Fibroblast of skin of back (primary cell): Measurements from ENCODE around the gene KANSL1.

Experiments
- DNase-seq: peaks from one replicate; pipeline ENCODE4 v3.0.0-alpha.2; 2013

KANSL1 gene

DNA sequence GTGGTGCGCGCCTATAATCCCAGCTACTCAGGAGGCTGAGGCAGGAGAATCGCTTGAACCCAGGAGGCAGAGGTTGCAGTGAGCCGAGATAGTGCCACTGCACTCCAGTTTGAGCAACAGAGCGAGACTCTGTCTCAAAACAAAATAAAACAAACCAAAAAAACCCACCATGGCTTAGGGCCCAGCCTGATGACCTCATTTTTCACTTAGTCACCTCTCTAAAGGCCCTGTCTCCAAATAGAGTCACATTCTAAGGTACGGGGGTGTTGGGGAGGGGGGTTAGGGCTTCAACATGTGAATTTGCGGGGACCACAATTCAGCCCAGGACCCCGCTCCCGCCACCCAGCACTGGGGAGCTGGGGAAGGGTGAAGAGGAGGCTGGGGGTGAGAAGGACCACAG lies 195.6 kb downstream of the KANSL1 start:
- DNase-seq = peak; percentile 54

DNA sequence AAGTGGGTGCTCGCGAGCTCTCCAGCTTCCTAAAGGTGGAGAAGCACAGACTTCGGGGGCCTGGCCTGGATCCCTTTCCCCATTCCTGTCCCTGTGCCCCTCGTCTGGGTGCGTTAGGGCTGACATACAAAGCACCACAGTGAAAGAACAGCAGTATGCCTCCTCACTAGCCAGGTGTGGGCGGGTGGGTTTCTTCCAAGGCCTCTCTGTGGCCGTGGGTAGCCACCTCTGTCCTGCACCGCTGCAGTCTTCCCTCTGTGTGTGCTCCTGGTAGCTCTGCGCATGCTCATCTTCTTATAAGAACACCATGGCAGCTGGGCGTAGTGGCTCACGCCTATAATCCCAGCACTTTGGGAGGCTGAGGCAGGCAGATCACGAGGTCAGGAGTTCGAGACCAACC lies 196.1 kb downstream of the KANSL1 start:
- DNase-seq = no peak

DNA sequence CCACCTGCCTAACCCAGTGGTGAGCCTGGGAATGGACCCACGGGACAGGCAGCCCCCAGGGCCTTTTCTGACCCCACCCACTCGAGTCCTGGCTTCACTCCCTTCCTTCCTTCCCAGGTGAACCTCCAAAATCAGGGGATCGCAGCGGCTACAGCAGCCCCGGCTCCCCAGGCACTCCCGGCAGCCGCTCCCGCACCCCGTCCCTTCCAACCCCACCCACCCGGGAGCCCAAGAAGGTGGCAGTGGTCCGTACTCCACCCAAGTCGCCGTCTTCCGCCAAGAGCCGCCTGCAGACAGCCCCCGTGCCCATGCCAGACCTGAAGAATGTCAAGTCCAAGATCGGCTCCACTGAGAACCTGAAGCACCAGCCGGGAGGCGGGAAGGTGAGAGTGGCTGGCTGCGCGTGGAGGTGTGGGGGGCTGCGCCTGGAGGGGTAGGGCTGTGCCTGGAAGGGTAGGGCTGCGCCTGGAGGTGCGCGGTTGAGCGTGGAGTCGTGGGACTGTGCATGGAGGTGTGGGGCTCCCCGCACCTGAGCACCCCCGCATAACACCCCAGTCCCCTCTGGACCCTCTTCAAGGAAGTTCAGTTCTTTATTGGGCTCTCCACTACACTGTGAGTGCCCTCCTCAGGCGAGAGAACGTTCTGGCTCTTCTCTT lies 196.8 kb downstream of the KANSL1 start:
- no peak for DNase-seq

DNA sequence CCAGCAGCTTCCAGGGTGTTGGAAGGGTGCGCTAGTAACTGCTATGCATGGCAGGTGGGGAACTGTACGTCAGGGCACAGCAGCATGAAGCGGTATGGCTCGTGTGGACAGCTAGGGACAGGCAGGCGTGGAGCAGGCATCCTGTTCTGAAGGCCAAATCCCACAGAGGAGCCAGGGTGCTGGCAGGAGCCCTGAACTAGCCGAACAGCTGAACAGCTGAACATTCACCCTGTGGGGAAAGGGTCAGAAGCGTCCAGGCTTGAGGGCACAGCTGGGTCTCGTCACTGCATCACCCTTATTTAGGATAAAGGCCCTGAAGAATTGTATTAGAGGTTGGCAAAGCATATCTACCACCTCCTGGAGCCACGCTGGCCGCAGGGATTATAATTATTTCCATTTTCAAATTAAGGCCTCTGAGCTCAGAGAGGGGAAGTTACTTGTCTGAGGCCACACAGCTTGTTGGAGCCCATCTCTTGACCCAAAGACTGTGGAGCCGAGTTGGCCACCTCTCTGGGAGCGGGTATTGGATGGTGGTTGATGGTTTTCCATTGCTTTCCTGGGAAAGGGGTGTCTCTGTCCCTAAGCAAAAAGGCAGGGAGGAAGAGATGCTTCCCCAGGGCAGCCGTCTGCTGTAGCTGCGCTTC lies 197.5 kb downstream of the KANSL1 start:
- DNase-seq = no peak

GRCh38 chr17:45994987-45995386 lies 198.2 kb downstream of the KANSL1 start:
- DNase-seq = no peak

- no peak for DNase-seq
These were observed 199.1 kb downstream of the KANSL1 start for GRCh38 chr17:45993962-45994627.

- DNase-seq = no peak
These were observed 200.3 kb downstream of the KANSL1 start for GRCh38 chr17:45992904-45993303.

DNA sequence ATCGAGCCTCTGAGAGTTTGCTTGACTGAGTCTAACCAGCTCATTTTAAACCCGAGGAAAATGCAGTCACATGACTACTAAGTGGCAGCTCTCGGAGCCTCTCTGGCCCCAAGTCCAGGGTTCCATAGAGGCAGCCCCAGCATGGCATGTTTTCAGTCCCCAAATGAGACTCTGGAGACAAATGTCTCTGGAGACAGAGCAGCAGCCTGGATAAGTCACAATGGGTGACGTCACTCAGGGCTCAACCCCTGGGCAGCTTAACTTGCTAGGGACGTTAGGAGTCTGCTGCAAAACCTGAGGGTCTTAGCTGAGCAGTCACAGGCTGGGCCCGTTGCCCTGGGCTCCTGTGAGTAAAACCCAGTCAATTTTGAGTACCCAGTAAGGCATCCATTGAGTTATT lies 201.1 kb downstream of the KANSL1 start:
- no peak for DNase-seq

GRCh38 chr17:45991341-45991740 lies 201.9 kb downstream of the KANSL1 start:
- DNase-seq = no peak

DNA sequence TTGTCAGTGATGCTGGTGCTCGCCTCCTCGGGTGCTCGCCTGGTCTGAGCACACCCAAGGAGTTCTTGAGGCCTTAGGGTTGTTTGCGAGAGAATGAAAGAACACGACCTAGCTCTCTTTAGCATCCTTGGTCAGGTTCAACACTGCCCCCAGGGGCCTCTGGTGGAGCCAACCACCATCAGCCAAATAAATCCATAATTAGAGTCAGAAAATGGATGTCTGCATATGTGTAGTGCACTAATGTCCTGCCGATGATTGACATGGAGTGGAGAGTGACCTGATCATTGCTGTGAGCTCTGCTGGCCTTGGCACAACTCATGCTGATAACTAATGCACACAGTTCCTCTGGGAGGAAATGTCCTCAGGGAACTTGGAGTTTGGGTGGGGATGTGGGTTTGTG lies 202.3 kb downstream of the KANSL1 start:
- no peak for DNase-seq

GRCh38 chr17:45989759-45990158 lies 203.5 kb downstream of the KANSL1 start:
- DNase-seq = no peak

GRCh38 chr17:45987706-45988105 lies 205.5 kb downstream of the KANSL1 start:
- no peak for DNase-seq

DNA sequence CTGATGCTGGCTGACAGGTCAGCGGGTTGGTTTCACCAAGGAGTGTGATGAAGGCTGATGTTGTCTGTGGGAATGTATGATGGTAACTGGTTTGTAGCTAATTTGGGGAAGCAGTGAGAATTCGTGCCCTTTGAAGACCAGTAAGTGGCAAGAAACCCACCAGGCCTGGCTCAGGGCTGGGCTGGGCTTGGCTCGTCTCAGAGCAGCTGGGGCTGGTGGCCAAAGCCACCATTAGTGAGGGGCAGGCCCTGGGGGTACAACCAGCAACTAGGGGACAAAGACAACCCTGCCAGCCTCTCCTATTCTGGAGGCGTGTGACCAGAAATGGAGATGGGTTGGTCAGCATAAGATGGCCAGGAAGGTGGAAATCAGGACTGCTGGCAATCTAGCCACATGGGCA lies 207.2 kb downstream of the KANSL1 start:
- no peak for DNase-seq

- DNase-seq = no peak
These were observed 207.8 kb downstream of the KANSL1 start for GRCh38 chr17:45985447-45985846.

GRCh38 chr17:45984368-45984767 lies 208.9 kb downstream of the KANSL1 start:
- no peak for DNase-seq

DNA sequence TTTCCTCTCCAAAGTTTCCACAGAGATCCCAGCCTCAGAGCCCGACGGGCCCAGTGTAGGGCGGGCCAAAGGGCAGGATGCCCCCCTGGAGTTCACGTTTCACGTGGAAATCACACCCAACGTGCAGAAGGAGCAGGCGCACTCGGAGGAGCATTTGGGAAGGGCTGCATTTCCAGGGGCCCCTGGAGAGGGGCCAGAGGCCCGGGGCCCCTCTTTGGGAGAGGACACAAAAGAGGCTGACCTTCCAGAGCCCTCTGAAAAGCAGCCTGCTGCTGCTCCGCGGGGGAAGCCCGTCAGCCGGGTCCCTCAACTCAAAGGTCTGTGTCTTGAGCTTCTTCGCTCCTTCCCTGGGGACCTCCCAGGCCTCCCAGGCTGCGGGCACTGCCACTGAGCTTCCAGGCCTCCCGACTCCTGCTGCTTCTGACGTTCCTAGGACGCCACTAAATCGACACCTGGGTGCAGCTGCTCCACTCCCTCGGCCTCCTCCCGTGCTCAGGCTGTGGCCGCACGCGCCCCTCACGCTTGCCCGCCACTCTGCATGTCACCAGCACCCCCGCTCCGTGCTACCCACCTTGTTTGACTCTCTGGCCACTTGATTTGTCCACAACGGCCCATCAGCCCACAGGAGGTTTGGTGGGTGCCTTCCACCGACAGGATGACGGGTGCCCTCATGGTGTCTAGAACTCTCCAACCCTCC lies 209.5 kb downstream of the KANSL1 start:
- no peak for DNase-seq

DNA sequence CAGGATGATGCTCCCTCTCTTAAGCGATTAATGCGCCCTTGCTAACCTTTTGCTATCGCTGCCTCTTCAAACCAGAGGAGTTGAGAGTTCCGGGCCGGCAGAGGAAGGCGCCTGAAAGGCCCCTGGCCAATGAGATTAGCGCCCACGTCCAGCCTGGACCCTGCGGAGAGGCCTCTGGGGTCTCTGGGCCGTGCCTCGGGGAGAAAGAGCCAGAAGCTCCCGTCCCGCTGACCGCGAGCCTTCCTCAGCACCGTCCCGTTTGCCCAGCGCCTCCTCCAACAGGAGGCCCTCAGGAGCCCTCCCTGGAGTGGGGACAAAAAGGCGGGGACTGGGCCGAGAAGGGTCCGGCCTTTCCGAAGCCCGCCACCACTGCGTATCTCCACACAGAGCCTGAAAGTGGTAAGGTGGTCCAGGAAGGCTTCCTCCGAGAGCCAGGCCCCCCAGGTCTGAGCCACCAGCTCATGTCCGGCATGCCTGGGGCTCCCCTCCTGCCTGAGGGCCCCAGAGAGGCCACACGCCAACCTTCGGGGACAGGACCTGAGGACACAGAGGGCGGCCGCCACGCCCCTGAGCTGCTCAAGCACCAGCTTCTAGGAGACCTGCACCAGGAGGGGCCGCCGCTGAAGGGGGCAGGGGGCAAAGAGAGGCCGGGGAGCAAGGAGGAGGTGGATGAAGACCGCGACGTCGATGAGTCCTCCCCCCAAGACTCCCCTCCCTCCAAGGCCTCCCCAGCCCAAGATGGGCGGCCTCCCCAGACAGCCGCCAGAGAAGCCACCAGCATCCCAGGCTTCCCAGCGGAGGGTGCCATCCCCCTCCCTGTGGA lies 210.2 kb downstream of the KANSL1 start:
- DNase-seq = no peak

- no peak for DNase-seq
These were observed 211.9 kb downstream of the KANSL1 start for GRCh38 chr17:45981306-45981705.

DNA sequence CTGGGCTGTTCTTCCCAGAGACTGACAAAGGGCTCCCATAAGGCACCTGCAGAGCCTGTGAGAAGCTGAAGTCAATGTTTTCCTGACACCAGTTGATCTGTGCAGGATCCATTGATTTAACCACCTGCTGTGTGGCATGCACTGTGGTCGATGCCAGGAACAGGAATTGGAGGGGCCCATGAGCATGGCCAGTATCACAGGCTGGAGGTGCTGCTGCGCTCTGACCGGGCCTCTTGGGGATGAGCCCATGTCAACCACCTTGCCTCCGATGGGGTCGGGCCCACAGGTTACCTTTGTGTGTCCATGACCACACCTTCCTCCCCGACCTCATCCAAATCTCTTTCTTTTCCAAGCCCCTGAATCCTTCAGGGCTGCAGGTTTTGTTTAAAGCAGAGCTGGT lies 212.4 kb downstream of the KANSL1 start:
- DNase-seq = no peak
